Measurements from ENCODE around the gene CCDC184. TPM values are rescaled to one million over a fixed set of nuclear protein-coding genes. Genes with fewer than 3 reads are reported as not detected.

Gene CCDC184
- total and polyA plus RNA-seq, 2 of the 13 experiments (the other 11 are each of a cell fraction or from before 2014, with no cell fraction given): not detected

DNA sequence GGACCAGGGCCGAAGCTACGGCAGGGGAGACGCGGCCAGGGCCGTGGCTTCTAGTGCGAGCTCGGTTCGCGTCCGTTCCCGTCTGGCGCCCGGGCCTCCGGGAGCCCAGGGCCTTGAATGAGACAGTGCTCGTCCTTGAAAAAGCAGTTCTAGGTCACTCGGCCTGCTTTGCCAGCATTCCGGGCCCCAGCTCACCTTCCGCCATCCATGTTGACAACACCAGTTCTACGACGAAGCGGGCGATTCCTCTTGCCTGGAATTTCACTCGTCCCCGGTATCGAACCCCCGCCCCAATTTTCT, 15.2 kb downstream of the CCDC184 start:
- no TSS peak for BruUV-seq (replicated peaks)
- H3K9me3 ChIP-seq (ENCODE audit: low read length): no peaks in the 10 kb centered on the region
- ATAC-seq (no peak), DNase-seq (ENCODE audit: low spot score) (no peak), FAIRE-seq (no peak)
- no peaks in the 10 kb centered on the region for H4K20me1 ChIP-seq (ENCODE audit: insufficient read depth, low read length)
- H3K4me1 ChIP-seq (ENCODE audit: insufficient read depth, low read length): no peaks in the 10 kb centered on the region
- no peak overlapping the region for H3K4me3 ChIP-seq (replicated peaks in 1 of 3; ENCODE audit: insufficient read depth in 1 of 3, low read depth in 2 of 3, low read length in 3 of 3)
- ChIA-PET POLR2A (no interaction called here), CTCF (ENCODE audit: low intra/inter-chr PET ratio, low total read pairs) (no interaction called here)
- in situ Hi-C loops (cut with HindIII; ENCODE audit: extremely low pct_ligation_motif_present, low pct_unique_long_range_greater_than_20kb): no loop called here
- H3K27ac ChIP-seq (ENCODE audit: extremely low read length, insufficient read depth, low read length): no peak overlapping the region
- intact Hi-C loops (cut with micrococcal nuclease; ENCODE audit: unreplicated experiment): no loop called here
- H3K79me2 ChIP-seq (ENCODE audit: insufficient read depth, low read length): no peaks in the 10 kb centered on the region
- no peak overlapping the region for H3K4me2 ChIP-seq (ENCODE audit: low read depth, low read length)
- 80% methylated on average over 26 of the region's 26 CpGs for WGBS (ENCODE audit: low lambda C conversion rate)
- no peak for TF ChIP-seq ZNF234 (CRISPR knock-in tag; conservative IDR thresholded peaks at IDR 0.05)
- TF ChIP-seq, protein P1, sequence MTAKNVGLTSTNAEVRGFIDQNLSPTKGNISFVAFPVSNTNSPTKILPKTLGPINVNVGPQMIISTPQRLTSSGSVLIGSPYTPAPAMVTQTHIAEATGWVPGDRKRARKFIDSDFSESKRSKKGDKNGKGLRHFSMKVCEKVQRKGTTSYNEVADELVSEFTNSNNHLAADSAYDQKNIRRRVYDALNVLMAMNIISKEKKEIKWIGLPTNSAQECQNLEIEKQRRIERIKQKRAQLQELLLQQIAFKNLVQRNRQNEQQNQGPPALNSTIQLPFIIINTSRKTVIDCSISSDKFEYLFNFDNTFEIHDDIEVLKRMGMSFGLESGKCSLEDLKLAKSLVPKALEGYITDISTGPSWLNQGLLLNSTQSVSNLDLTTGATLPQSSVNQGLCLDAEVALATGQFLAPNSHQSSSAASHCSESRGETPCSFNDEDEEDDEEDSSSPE (CRISPR knock-in tag; IDR thresholded peaks at IDR 0.05): no peak
- H3K9ac ChIP-seq (ENCODE audit: insufficient read depth, low read depth, low read length): no peak overlapping the region
- no peaks in the 10 kb centered on the region for H3K36me3 ChIP-seq (replicated peaks in 1 of 2; ENCODE audit: control insufficient read depth in 1 of 2, insufficient read depth in 2 of 2, low read length in 2 of 2)
- H3K27me3 ChIP-seq (ENCODE audit: control insufficient read depth in 1 of 2, insufficient read depth in 2 of 2, low read length in 2 of 2): no peaks in the 10 kb centered on the region; a peak in 1 of 5 replicates
- H2AFZ ChIP-seq (ENCODE audit: low read length): no peak overlapping the region

DNA sequence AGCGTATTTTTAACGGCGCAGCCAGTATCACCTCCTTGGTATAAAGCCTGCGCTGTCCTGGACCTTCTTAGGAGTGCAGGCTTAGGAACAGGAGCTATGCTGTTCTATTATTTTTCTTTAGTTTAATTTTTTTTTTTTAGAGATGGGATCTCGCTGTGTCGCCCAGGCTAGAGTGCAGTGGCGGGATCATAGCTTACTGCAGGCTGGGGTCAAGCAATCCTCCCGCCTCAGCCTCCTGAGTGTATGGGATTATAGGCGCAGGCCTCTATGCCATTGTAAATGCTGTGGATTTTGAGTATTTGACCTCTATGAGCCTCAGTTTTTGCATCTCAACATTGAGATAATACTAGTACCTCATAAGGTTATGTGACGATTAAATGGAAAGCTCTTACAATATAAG, 15.5 kb downstream of the CCDC184 start:
- H3K9me3 ChIP-seq (ENCODE audit: low read length): no peaks in the 10 kb centered on the region
- ChIA-PET CTCF (ENCODE audit: low intra/inter-chr PET ratio, low total read pairs) (no interaction called here), POLR2A (no interaction called here)
- H3K36me3 ChIP-seq (replicated peaks in 1 of 2; ENCODE audit: control insufficient read depth in 1 of 2, insufficient read depth in 2 of 2, low read length in 2 of 2): no peaks in the 10 kb centered on the region
- H3K9ac ChIP-seq (ENCODE audit: insufficient read depth, low read depth, low read length): no peak overlapping the region
- no peak for DNase-seq (ENCODE audit: low spot score)
- FAIRE-seq: no peak
- no peaks in the 10 kb centered on the region for H4K20me1 ChIP-seq (ENCODE audit: insufficient read depth, low read length)
- no peak overlapping the region for H3K27ac ChIP-seq (ENCODE audit: extremely low read length, insufficient read depth, low read length)
- in situ Hi-C loops (cut with HindIII; ENCODE audit: extremely low pct_ligation_motif_present, low pct_unique_long_range_greater_than_20kb) (no loop called here), intact Hi-C loops (cut with micrococcal nuclease; ENCODE audit: unreplicated experiment) (no loop called here)
- H3K4me2 ChIP-seq (ENCODE audit: low read depth, low read length): no peak overlapping the region
- no TSS peak for BruUV-seq (replicated peaks)
- H3K27me3 ChIP-seq (ENCODE audit: control insufficient read depth in 1 of 2, insufficient read depth in 2 of 2, low read length in 2 of 2): no peaks in the 10 kb centered on the region; a peak in 1 of 5 replicates
- H3K4me3 ChIP-seq (replicated peaks in 1 of 3; ENCODE audit: insufficient read depth in 1 of 3, low read depth in 2 of 3, low read length in 3 of 3): no peak overlapping the region
- no peaks in the 10 kb centered on the region for H3K79me2 ChIP-seq (ENCODE audit: insufficient read depth, low read length)
- 73% methylated on average over 10 of the region's 10 CpGs for WGBS (ENCODE audit: low lambda C conversion rate)
- no peaks in the 10 kb centered on the region for H3K4me1 ChIP-seq (ENCODE audit: insufficient read depth, low read length)
- no peak overlapping the region for H2AFZ ChIP-seq (ENCODE audit: low read length)
- no peak for ATAC-seq
- TF ChIP-seq, protein P2, sequence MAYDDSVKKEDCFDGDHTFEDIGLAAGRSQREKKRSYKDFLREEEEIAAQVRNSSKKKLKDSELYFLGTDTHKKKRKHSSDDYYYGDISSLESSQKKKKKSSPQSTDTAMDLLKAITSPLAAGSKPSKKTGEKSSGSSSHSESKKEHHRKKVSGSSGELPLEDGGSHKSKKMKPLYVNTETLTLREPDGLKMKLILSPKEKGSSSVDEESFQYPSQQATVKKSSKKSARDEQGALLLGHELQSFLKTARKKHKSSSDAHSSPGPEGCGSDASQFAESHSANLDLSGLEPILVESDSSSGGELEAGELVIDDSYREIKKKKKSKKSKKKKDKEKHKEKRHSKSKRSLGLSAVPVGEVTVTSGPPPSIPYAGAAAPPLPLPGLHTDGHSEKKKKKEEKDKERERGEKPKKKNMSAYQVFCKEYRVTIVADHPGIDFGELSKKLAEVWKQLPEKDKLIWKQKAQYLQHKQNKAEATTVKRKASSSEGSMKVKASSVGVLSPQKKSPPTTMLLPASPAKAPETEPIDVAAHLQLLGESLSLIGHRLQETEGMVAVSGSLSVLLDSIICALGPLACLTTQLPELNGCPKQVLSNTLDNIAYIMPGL (CRISPR knock-in tag; IDR thresholded peaks at IDR 0.05; ENCODE audit: borderline replicate concordance in 1 of 2, low read depth in 1 of 2): no peak
- TF ChIP-seq HOXA9 (CRISPR knock-in tag; IDR thresholded peaks at IDR 0.05; ENCODE audit: borderline replicate concordance) (no peak), PTBP1 (IDR thresholded peaks at IDR 0.05; ENCODE audit: low read depth, low read length, poor library complexity, severe bottlenecking) (no peak), SMAD3 (CRISPR knock-in tag; IDR thresholded peaks at IDR 0.05) (no peak), ZNF546 (CRISPR knock-in tag; conservative IDR thresholded peaks at IDR 0.05) (no peak), ZNF598 (CRISPR knock-in tag; IDR thresholded peaks at IDR 0.05; ENCODE audit: borderline replicate concordance) (no peak), ZSCAN31 (CRISPR knock-in tag; IDR thresholded peaks at IDR 0.05; ENCODE audit: low read depth) (no peak), AKAP8 (CRISPR knock-in tag; IDR thresholded peaks at IDR 0.05) (no peak), KLF13 (CRISPR knock-in tag; IDR thresholded peaks at IDR 0.05) (no peak), NONO (IDR thresholded peaks at IDR 0.05) (no peak), NONO (CRISPR knock-in tag; conservative IDR thresholded peaks at IDR 0.05) (no peak), ZFP37 (CRISPR knock-in tag; IDR thresholded peaks at IDR 0.05; ENCODE audit: borderline replicate concordance) (no peak)
- TF ChIP-seq, protein P3, sequence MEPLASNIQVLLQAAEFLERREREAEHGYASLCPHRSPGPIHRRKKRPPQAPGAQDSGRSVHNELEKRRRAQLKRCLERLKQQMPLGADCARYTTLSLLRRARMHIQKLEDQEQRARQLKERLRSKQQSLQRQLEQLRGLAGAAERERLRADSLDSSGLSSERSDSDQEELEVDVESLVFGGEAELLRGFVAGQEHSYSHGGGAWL (CRISPR knock-in tag; IDR thresholded peaks at IDR 0.05): no peak
- TF ChIP-seq, protein P4, sequence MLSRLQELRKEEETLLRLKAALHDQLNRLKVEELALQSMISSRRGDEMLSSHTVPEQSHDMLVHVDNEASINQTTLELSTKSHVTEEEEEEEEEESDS (CRISPR knock-in tag; IDR thresholded peaks at IDR 0.05; ENCODE audit: borderline replicate concordance): no peak
